ENCODE measurements around the gene HNRNPAB.
"Not testable (repeated sequence)": the region's sequence is repeated elsewhere in the genome, so short reads cannot be mapped to it uniquely, and the experiment has no call there.

The HNRNPAB gene

DNA sequence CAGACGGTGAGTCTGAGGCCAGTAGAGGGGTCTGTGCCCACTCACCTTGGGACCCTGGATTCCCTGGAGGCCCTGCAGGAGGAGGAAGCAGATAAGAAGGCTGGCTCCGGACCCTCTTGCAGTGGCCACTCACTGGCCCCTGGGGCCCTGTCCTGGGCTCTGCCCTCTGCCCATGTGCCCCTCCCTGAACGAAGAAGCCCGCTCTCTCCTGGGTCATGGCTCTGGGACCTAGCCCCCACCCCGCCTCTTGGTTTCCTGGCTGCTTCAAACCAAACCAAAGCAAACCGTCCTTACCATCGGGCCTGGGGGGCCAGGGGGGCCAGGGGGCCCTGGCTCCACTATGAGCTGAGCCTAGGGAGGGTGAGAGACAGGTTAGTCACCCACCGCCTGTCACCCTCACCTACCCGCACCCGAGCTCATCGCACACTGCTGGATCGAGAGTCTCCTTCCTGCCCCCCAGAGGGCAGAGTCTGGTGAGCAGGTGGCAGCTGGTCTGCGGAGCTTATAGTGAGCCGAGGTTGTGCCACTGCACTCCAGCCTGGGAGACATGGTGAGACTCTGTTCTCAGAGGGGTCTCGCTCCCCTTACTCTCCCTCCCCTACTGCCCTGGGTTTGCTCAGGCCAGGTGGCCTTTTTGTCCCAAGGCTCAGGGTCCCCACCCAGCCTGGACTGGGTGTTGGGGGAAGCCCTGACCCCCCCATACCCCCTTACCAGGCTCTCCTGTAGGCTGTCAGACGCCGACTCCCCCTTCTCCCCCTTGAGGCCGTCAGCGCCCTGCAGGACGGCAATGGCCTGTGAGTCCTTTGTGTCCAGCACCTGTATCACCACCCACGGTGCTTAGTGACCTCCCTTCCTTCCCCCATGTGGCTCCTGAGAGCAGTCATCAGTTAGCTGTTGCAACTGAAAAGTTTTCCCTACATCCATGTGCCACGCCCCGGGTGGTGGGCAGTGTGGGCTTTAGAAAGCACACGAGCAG, 43.4 kb downstream of the HNRNPAB start:
- no peak for DNase-seq

DNA sequence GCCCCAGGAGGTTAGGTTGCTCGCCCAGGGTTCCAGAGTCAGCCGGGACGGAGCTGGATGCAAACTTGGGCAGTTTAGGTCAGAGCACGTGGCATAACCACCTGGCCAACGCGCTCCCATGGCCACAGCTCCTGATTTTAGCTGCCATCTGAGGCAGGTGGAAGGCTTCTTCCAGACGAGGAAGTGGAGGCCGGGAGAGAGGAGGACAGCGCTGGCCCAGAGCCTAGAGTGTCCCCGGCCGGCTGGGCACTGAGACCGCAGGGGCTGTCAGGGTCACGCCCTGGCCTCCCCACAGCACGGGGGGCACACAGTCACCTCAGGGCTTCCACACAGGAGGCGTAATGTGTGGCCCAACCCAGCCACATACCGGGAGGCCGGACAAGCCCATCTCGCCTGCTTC, 44.4 kb downstream of the HNRNPAB start:
- no peak for DNase-seq

DNA sequence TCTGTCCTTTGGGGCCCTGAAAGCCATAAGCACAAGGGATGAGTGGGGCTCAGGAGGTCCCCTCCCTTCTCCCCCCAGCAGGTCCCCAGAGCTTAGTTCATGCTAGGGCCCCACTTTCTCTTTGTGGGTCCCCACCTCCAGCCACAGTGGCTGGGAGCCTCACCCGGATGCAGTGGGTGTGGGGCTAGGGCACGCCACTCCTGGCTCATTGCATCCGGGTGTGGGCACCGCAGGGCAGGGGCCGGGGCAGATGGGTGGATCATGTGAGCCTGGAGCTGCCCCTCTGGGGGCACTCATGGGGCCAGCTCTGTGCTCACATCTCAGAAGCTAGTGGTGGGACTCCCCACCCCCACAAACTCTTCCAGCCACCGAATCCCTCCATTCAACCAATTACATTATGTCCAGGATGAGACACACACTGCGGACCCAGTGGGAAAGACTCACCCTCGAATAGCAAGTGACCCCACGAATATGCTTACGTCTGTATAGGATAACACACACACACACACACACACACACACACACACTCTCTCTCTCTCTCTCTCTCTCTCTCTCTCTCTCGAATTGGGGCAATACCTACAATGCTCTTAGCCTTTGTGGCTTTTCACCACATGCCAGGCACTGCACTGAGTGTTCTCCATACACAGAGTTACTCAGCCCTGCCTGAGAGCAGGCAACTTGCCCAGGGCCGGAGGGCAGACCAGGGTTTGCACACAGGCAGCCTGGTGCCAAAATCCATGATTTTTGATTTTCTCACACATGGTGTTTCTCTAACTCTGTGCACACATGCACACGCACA, 45.1 kb downstream of the HNRNPAB start:
- peak; percentile 67 for DNase-seq

DNA sequence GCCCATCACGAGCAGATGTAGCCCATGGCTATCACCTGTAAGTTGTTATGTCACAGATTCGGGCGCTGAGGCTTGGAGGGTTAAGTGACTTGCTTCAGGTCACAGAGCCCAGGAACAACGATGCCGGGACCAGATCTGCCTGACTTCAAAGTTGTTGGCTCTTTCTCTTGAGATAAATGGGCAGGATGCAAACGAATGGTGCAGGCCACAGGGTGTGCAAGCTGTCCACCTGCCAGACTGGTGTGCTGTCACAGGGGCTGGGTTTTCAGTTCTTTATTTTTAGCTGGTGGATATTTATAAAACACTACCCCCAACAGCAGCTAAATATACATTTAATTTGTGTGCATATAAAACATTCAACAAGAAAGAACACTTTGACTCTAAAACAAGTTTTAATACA, 45.9 kb downstream of the HNRNPAB start:
- no peak for DNase-seq

DNA sequence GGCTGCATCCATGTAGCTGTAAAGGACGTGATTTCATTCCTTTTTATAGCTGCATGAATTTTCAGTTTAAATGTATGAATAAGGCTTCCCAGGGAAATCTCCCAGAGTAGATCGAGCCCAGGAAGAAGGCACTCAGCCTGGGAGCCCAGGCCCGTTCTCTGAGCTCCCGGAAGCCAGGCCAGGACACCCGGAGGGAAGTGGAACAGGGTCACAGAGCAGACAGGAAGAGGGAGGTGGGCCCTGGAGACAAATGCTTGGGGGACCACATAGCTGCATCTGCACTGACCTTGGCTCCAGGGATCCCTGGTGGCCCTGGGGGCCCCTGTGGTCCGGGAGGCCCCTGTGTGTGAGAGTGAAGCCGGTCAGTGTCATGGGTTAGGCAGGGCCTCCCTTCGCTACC, 47.9 kb downstream of the HNRNPAB start:
- no peak for DNase-seq

DNA sequence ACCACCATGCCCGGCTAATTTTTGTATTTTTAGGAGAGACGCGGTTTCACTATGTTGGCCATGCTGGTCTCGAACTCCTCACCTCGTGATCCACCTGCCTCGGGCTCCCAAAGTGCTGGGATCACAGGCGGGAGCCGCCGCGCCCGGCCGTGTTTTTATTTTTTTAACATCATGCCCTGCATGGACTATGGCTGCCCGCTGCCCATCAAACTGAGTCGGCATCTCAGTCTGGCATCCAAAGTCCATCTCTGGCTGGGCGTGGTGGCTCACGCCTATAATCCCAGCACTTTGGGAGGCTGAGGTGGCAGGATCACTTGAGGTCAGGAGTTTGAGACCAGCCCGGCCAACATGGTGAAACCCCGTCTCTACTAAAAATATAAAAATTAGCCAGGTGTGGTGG, 49.3 kb downstream of the HNRNPAB start:
- DNase-seq = not testable (repeated sequence)

DNA sequence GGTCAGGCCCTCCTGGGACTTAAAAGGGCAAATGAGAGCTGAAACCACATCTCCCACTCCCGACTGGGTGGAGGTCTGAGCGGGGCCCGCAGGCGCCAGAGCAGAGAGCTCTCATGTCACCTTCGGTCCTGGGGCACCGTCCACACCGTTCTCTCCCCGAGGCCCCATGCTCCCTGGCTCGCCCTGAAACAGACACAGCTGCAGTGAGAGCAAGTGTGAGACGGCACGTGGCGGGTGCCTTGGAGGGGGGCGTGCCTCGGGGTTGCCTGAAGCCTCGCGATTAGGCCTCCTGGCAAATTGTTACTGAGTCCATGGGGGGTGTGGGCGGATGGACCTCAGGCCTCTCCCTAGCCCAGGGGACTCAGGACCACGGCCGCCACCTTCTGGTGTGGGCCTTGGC, 52.4 kb downstream of the HNRNPAB start:
- DNase-seq = no peak

DNA sequence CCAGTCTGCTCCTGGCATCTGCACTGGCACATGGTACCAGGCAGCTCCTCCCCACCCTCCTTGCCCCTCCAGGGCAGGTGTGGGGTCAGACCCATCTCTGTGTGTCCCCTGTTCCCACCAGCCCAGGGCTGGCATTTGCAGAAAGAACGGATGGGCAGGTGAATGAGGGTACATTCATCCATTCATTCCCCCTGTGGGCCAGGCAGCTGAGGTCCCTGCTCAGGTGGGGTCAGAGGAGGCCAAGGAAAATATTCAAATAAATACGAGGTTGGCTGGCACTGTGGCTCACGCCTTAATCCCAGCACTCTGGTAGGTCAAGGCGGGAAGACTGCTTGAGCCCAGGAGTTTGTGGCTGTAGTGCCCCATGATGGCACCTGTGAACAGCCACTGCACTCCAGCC, 53.3 kb downstream of the HNRNPAB start:
- DNase-seq = no peak

DNA sequence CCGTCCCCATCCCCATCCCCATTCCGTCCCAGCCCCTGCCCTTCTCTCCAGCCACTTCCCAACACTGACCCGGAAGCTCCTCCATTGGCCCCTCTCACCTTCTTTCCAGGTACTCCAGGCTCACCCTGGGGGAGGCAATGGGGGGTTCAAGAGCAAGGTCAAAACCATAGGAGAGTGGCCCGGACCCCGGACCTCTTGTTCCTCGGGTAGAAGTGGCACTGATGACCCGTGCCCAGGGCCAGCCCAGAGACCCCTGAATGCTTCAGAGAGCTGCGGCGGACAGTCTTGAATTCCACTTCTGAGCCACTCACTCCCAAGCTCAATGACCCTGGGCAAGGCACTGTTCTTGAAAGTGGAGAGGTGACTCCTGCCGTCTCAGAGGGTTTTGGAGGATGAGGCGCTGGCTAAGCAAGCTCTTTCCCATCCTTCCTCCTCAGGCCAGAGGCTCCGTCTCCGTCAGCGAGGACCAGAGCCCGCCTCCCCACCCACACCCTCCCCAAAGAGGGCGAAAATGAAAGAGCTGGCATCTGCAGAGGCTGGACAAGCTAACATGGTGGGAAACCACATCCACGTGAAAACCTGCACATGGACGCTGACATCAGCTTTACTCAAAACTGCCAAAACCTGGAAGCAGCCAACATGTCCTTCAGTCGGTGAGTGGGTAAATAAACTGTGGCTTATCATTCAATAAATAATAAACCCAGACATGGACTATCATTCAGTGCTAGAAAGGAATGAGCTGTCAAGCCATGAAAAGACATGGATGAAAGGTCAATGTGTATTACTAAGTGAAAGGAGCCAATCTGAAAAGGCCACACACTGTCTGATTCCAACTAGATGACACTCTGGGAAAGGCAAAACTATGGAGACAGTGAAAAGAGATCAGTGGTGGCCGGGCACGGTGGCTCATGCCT, 55.5 kb downstream of the HNRNPAB start:
- no peak for DNase-seq
